Stimulated activated CD8-positive, alpha-beta memory T cell treated with anti-CD3 and anti-CD28 coated beads, Interleukin-12 subunit alpha, Interleukin-12 subunit beta, amount 100 ng/mL, for 4 hours (primary cell): ENCODE data around the gene EZH2.

Experiments used
- DNase-seq: peaks from one replicate; pipeline ENCODE4 v3.0.0-alpha.2; 2020; ENCODE audit warnings: low read depth

EZH2 gene

DNA sequence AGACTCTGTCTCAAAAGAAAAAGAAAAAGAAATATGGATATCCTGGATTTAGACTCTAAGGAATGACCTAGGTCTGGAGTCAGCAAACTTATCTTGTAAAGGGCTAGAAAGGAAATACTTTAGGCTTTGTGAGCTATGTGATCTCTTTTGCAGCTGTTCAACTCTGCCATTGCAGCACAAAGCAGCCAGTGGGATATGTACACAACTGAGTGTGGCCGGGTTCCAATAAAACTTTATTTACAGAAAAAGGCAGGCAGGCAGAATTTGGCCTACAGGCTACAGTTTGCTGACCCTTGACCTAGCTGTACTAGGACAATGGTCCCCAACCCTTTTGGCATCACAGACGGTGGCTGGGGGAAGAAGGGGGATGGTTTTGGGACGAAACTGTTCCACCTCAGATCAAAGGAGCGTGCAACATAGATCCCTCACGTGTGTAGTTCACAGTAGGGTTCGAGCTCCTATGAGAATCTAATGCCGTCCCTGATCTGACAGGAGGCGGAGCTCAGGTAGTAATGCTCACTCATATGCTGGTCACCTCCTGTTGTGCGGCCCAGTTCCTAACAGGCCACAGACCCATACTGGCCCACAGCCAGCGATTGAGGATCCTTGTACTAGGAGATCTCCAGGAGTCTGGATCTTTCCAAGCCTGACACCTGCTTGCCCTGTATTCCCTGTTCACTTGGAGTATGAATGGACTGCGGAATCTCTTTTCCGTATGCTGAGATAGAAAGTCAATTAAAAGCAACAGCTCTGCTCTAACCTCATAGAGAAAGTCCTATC is 122.4 kb downstream of the EZH2 start:
- no peak for DNase-seq
